Measurements from ENCODE around the gene OR1J1.

Gene OR1J1

GRCh38 chr9:122446819-122447484, 30.8 kb downstream of the OR1J1 start:
- Histone ChIP-seq H3K4me3 (no peak overlapping the region), H3K27me3 (no peaks in the 10 kb centered on the region), H3K9ac (no peak overlapping the region), H3K27ac (no peak overlapping the region), H3K9me3 (peaks cover 14% of the 10 kb centered on the region), H3K36me3 (no peaks in the 10 kb centered on the region), H3K4me2 (no peak overlapping the region), H3K4me1 (no peaks in the 10 kb centered on the region), H4K20me1 (no peaks in the 10 kb centered on the region)
- no peak for TF ChIP-seq Cebpa-rat (IDR thresholded peaks at IDR 0.05)

DNA sequence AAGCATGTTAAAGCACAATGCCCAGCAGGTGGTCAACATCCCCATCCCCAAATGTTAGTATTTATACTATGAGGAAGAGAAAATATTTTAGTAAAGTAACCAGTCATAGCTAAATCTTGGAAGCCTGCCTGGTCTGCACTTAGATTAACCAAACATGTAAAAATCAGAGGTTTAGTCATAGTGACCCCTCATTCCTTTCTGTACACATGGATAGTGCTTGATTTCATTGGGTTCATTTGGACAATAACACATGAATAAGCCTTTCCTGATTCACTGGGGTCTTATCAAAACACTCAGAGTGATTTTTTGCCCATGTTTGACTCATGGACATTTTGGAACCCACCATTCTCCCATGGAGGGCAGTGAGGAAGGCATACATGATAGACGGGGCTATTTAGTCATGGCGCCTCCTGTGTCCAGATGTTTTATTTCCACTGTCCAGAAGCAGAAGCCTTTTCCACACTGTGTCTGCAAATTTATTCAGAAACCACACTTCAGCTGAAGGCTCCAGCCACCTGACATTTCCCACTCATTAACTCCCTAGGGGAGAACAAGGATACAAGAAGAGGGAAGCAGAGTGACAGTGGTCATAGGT, 32.5 kb downstream of the OR1J1 start:
- no peak overlapping the region for H3K27ac ChIP-seq
- H3K36me3 ChIP-seq = no peaks in the 10 kb centered on the region
- no peaks in the 10 kb centered on the region for H4K20me1 ChIP-seq
- H3K4me3 ChIP-seq = no peak overlapping the region
- no peak for TF ChIP-seq Cebpa-rat (IDR thresholded peaks at IDR 0.05)
- H3K9ac ChIP-seq = no peak overlapping the region
- no peaks in the 10 kb centered on the region for H3K27me3 ChIP-seq
- H3K4me1 ChIP-seq = no peaks in the 10 kb centered on the region
- H3K4me2 ChIP-seq = no peak overlapping the region
- H3K9me3 ChIP-seq = peaks cover 14% of the 10 kb centered on the region

- no peaks in the 10 kb centered on the region for H4K20me1 ChIP-seq
- H3K4me1 ChIP-seq = no peaks in the 10 kb centered on the region
- no peak for TF ChIP-seq Cebpa-rat (IDR thresholded peaks at IDR 0.05)
- peaks cover 14% of the 10 kb centered on the region for H3K9me3 ChIP-seq
- no peak overlapping the region for H3K4me3 ChIP-seq
- H3K4me2 ChIP-seq = no peak overlapping the region
- no peak overlapping the region for H3K9ac ChIP-seq
- no peaks in the 10 kb centered on the region for H3K36me3 ChIP-seq
- no peaks in the 10 kb centered on the region for H3K27me3 ChIP-seq
- no peak overlapping the region for H3K27ac ChIP-seq
These were observed 33.5 kb downstream of the OR1J1 start for GRCh38 chr9:122444041-122444733.

DNA sequence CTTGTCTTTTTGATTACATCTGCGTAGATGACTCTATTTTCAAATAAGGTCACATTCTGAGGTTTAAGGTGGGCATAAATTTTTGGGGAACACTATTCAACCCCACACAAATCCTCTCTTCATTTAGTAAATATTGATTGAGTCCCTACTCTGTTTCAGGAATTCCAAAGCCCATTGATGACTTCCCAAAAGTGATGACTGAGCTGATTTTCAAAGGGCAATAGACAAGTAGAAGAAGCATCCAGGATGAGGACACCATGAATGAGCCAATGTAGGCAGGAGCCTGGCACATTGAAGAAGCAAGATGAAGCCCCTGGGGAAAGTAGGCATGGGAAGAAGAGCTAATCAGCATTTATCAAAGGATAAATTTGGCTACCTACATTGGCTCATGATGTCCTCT, 35.2 kb downstream of the OR1J1 start:
- H3K36me3 ChIP-seq = no peaks in the 10 kb centered on the region

More for the DNA sequence above, 35.2 kb downstream of the OR1J1 start:
- no peak for TF ChIP-seq Cebpa-rat (IDR thresholded peaks at IDR 0.05)
- H3K9me3 ChIP-seq = peaks cover 10% of the 10 kb centered on the region
- H3K9ac ChIP-seq = no peak overlapping the region
- no peaks in the 10 kb centered on the region for H4K20me1 ChIP-seq
- H3K27ac ChIP-seq = no peak overlapping the region
- no peaks in the 10 kb centered on the region for H3K27me3 ChIP-seq
- no peaks in the 10 kb centered on the region for H3K4me1 ChIP-seq
- H3K4me2 ChIP-seq = no peak overlapping the region
- H3K4me3 ChIP-seq = no peak overlapping the region
